PFSK-1 (cell line): Measurements from ENCODE around the gene DIAPH3.

Source experiments
- FOXP2 ChIP-seq: optimal IDR thresholded peaks from 2 replicates; pipeline ENCODE3; 2011; ENCODE audit warnings: borderline replicate concordance, control low read depth, inconsistent platforms; ENCODE audit not compliant: insufficient read depth; ENCODE audit errors: extremely low read length, extremely low read depth
- POLR2AphosphoS5 ChIP-seq: IDR thresholded peaks from 2 replicates; pipeline ENCODE4 v1.6.1; 2012; ENCODE audit warnings: low read depth, mild to moderate bottlenecking, control low read depth, low read length, moderate library complexity
- SIN3A ChIP-seq: IDR thresholded peaks from 2 replicates; pipeline ENCODE4 v1.6.1; 2012; ENCODE audit warnings: mild to moderate bottlenecking, low read length, moderate library complexity, borderline replicate concordance; ENCODE audit not compliant: insufficient read depth
- TAF1 ChIP-seq: IDR thresholded peaks from 2 replicates; pipeline ENCODE4 v1.6.1; 2012; ENCODE audit warnings: low read length, control low read depth, borderline replicate concordance; ENCODE audit not compliant: insufficient read depth
- TF ChIP-seq, protein P1 (sequence below), 2 experiments: IDR thresholded peaks; 2 replicates each; pipeline versions ENCODE4 v1.6.1 to v1.8.0; 2011 to 2012; ENCODE audit warnings: low read depth in 2 of 2, low read length in 2 of 2, control low read depth in 1 of 2, inconsistent platforms in 1 of 2, mild to moderate bottlenecking in 1 of 2, moderate library complexity in 1 of 2; ENCODE audit not compliant: insufficient read depth in 1 of 2

The DIAPH3 gene

DNA sequence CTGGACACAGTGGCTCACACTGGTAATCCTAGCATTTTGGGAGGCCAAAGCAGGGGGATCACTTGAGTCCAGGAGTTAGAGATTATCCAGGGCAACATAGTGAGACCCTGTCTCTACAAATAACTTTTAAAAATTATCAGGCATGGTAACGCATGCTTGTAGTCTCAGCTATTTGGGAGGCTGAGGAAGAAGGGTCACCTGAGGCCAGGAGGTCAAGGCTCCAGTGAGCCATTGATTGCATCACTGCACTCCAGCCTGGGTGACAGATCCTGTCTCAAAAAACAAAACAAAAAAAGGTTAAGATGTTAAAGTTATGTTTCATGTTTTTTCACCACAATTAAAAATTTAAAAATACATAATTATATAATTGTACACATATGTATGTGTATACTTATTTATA lies 19.2 kb upstream of the DIAPH3 start:
- TF ChIP-seq POLR2AphosphoS5 (no peak), SIN3A (no peak), TAF1 (no peak), FOXP2 (no peak)
- TF ChIP-seq, protein P1, sequence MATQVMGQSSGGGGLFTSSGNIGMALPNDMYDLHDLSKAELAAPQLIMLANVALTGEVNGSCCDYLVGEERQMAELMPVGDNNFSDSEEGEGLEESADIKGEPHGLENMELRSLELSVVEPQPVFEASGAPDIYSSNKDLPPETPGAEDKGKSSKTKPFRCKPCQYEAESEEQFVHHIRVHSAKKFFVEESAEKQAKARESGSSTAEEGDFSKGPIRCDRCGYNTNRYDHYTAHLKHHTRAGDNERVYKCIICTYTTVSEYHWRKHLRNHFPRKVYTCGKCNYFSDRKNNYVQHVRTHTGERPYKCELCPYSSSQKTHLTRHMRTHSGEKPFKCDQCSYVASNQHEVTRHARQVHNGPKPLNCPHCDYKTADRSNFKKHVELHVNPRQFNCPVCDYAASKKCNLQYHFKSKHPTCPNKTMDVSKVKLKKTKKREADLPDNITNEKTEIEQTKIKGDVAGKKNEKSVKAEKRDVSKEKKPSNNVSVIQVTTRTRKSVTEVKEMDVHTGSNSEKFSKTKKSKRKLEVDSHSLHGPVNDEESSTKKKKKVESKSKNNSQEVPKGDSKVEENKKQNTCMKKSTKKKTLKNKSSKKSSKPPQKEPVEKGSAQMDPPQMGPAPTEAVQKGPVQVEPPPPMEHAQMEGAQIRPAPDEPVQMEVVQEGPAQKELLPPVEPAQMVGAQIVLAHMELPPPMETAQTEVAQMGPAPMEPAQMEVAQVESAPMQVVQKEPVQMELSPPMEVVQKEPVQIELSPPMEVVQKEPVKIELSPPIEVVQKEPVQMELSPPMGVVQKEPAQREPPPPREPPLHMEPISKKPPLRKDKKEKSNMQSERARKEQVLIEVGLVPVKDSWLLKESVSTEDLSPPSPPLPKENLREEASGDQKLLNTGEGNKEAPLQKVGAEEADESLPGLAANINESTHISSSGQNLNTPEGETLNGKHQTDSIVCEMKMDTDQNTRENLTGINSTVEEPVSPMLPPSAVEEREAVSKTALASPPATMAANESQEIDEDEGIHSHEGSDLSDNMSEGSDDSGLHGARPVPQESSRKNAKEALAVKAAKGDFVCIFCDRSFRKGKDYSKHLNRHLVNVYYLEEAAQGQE (IDR thresholded peaks at IDR 0.05; ENCODE audit: insufficient read depth in 1 of 2, low read depth in 2 of 2, low read length in 2 of 2): no peak

DNA sequence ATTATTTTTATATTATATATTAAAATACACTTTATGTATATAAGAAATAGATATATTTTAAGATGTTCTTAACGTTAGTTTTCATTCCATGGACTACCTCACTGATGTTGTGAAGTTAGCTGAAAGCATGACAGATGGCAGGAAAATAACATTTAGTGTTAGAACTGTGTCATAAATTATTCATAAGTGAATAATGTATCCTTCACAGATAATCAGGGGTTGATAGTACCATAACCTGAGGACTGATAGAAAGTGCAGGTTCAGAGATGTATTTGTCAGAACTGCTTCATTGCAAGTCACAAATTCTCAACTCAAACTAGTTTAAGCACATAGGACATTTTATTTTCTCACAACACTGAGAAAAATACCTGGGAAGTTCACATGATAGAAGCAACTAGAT lies 14.6 kb upstream of the DIAPH3 start:
- no peak for TF ChIP-seq POLR2AphosphoS5
- no peak for TF ChIP-seq FOXP2
- TF ChIP-seq, protein P1 (IDR thresholded peaks at IDR 0.05; ENCODE audit: insufficient read depth in 1 of 2, low read depth in 2 of 2, low read length in 2 of 2): no peak
- TF ChIP-seq SIN3A: no peak
- no peak for TF ChIP-seq TAF1

DNA sequence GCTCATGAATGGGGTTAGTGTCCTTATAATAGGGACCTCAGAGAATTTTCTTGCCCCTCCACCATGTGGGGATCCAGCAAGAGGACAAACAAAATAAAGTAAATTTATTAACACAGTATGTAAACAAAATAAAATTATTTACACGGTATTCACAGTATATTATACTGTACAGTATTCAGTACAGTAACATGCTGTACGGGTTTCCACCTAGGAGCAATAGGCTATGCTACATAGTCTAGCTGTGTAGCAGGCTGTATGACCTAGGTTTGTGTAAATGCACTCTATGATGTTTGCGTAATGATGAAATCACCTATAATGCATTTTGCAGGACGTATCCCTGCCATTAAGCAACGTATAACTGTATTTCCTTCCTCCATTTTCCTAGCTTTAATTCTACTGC lies 11.8 kb upstream of the DIAPH3 start:
- no peak for TF ChIP-seq FOXP2
- TF ChIP-seq TAF1: no peak
- TF ChIP-seq, protein P1 (IDR thresholded peaks at IDR 0.05; ENCODE audit: insufficient read depth in 1 of 2, low read depth in 2 of 2, low read length in 2 of 2): no peak
- TF ChIP-seq SIN3A: no peak
- no peak for TF ChIP-seq POLR2AphosphoS5

DNA sequence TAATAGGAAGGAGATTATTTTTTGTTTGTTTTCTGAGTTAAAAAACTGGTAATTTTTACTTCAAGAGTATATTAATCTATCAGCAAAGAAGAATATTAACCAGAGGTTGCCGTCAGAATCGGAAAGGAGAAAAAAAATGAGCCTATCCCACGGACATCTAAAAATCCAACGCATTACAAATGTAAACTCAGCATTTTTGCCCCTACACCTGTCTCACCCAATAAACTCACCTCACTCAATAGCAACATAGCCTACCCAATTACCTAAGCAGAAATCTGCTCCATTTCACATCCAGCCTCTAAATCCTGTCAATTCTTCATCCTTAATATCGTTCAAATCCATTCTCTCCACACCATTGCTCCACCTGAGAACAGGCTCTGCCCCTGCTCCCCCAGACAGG lies 10.4 kb upstream of the DIAPH3 start:
- TF ChIP-seq FOXP2 (no peak), SIN3A (no peak)
- TF ChIP-seq, protein P1 (IDR thresholded peaks at IDR 0.05; ENCODE audit: insufficient read depth in 1 of 2, low read depth in 2 of 2, low read length in 2 of 2): no peak

DNA sequence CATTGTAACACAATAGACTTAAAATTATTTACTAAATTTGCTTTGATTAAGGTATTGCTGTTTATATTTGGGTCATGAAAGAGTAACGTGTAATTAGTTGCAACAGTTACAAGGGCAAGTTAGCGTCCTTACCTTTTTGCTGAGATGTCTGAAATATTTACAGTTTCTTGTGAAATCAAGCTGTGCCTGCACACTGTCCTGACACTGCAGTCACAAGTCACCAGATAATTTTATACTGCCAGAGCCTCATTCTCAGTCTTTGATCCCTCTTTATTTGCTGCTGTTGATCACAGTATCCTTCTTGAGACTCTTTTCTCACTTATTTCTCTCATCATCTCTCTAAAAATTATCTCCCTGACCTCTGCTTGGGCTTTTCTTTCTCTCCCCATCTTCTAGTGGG lies 8.4 kb upstream of the DIAPH3 start:
- TF ChIP-seq TAF1: no peak
- TF ChIP-seq POLR2AphosphoS5: no peak
- TF ChIP-seq FOXP2: no peak
- TF ChIP-seq SIN3A: no peak
- TF ChIP-seq, protein P1 (IDR thresholded peaks at IDR 0.05; ENCODE audit: insufficient read depth in 1 of 2, low read depth in 2 of 2, low read length in 2 of 2): no peak
